HFFc6 (cell line): ENCODE data around the gene KBTBD8. TPM values are rescaled to one million over a fixed set of nuclear protein-coding genes. Genes with fewer than 3 reads are reported as not detected.

ENCODE experiments used
- DNase-seq: peaks from one replicate; pipeline ENCODE4 v3.0.0-alpha.2; 2018
- H3K27ac Mint-ChIP-seq: 2 replicates; pipeline ENCODE4 v1.8.0; 2020; ENCODE audit warnings: mild to moderate bottlenecking, mixed read lengths
- H3K27me3 Mint-ChIP-seq: 2 replicates; pipeline ENCODE4 v1.8.0; 2021; ENCODE audit warnings: mild to moderate bottlenecking, moderate library complexity, mixed read lengths; ENCODE audit not compliant: insufficient read depth
- H3K36me3 Mint-ChIP-seq: 2 replicates; pipeline ENCODE4 v1.8.0; 2021; ENCODE audit warnings: low read depth, mixed read lengths
- H3K4me1 Mint-ChIP-seq: 2 replicates; pipeline ENCODE4 v1.8.0; 2020; ENCODE audit warnings: low read depth, mixed read lengths
- H3K4me3 Mint-ChIP-seq: 2 replicates; pipeline ENCODE4 v1.8.0; 2020; ENCODE audit warnings: mild to moderate bottlenecking, moderate library complexity, mixed read lengths
- H3K9me3 Mint-ChIP-seq: 2 replicates; pipeline ENCODE4 v1.8.0; 2020; ENCODE audit warnings: mild to moderate bottlenecking, mixed read lengths
- CTCF ChIP-seq: fragments of 200-600 bp; sonication (generic); IDR thresholded peaks from 2 replicates; pipeline ENCODE4 v1.5.0; 2021; ENCODE audit warnings: antibody characterized with exemption, mild to moderate bottlenecking
- total RNA-seq, 6 experiments: library from RNA; stranded (reverse); fragmentation: NEBNext Ultra II Directional; extraction: Animal tissue kit (Norgen Biotek cat#: 25700); gene quantifications; 2 replicates in 1 of 6; 3 replicates in 5 of 6; pipeline ENCODE4 v1.2.3, GENCODE V29; 2021

The KBTBD8 gene
- total RNA-seq, 6 experiments from 2014 or later, result 1.3 to 2.4 (median 1.7) TPM

GRCh38 chr3:66996696-66997095, 1.4 kb upstream of the KBTBD8 start:
- TF ChIP-seq CTCF, result no peak
- no peak overlapping the region for H3K27ac Mint-ChIP-seq
- peaks cover 4% of the 10 kb centered on the region; the same call in 1 of the 2 replicates for H3K27me3 Mint-ChIP-seq
- peaks cover 28% of the 10 kb centered on the region for H3K4me1 Mint-ChIP-seq
- no peak overlapping the region for H3K4me3 Mint-ChIP-seq
- H3K36me3 Mint-ChIP-seq, result no peaks in the 10 kb centered on the region
- no peaks in the 10 kb centered on the region for H3K9me3 Mint-ChIP-seq
- DNase-seq, result no peak

GRCh38 chr3:66997560-66998112, 471 bp upstream of the KBTBD8 start:
- Mint-ChIP-seq H3K27me3 (peaks cover 4% of the 10 kb centered on the region; the same call in 1 of the 2 replicates), H3K36me3 (no peaks in the 10 kb centered on the region), H3K27ac (peak overlapping the region; percentile 87), H3K9me3 (no peaks in the 10 kb centered on the region), H3K4me1 (peaks cover 26% of the 10 kb centered on the region), H3K4me3 (peak overlapping the region; percentile 92)
- DNase-seq, result no peak
- TF ChIP-seq CTCF, result no peak

DNA sequence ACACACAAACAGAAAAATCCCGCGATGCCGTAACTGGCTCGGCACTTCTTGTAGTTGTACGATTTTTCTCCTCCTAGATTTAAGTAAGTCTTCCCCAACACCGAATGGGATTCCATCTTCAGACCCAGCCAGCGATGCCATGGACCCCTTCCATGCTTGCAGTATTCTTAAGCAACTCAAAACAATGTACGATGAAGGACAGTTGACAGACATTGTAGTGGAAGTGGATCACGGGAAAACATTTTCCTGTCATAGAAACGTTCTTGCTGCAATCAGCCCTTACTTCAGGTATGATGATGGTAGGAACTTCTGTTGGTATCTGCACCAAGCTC, 763 bp downstream of the KBTBD8 start:
- Mint-ChIP-seq H3K4me3 (peak overlapping the region; percentile 92), H3K4me1 (peaks cover 26% of the 10 kb centered on the region), H3K27ac (peak overlapping the region; percentile 60), H3K9me3 (no peaks in the 10 kb centered on the region), H3K36me3 (peaks cover 9% of the 10 kb centered on the region), H3K27me3 (no peaks in the 10 kb centered on the region; the same call in 1 of the 2 replicates)
- no peak for TF ChIP-seq CTCF
- no peak for DNase-seq

GRCh38 chr3:67000009-67000408, 1.9 kb downstream of the KBTBD8 start:
- Mint-ChIP-seq H3K9me3 (no peaks in the 10 kb centered on the region), H3K36me3 (peaks cover 13% of the 10 kb centered on the region), H3K27ac (no peak overlapping the region), H3K4me1 (peaks cover 26% of the 10 kb centered on the region), H3K4me3 (no peak overlapping the region), H3K27me3 (no peaks in the 10 kb centered on the region)
- no peak for TF ChIP-seq CTCF
- peak; percentile 68 for DNase-seq

DNA sequence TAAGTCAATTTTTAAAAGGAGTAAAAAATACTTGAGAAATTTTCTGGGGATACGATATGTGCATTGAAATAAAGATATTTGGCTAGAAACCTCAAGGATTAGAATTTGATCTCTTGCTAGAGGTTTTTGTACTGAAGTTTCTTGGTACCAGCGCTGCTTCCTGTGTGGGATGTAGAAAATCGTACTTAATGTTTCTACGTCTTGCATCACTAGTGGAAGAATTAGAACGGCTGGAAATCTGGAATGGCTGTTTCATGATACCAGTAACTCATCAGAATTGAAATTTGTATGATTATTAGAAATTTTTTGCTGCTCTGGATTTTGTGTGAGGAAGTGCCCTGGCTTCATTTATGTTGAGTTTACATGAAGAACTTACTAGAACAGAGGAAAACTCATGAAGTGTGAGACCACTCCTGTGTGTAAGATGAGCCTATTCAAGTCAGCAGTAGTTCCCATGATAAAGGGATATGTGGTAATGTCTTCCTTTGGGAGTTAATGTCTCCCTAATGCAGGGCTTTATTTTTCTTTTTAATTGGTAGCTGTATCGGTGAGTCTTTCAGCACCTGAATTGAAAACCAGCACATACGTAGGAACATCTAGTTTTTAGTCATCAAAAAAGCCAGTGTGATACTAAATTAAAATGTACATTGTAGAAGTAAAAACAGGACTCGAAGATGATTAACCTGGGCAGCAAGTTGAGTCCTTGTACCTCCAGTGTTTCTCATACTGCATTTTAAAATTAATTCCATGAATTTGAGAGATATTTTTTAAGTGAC, 3.2 kb downstream of the KBTBD8 start:
- no peak for TF ChIP-seq CTCF
- H3K4me1 Mint-ChIP-seq, result peaks cover 33% of the 10 kb centered on the region
- DNase-seq, result no peak
- no peak overlapping the region for H3K4me3 Mint-ChIP-seq
- H3K9me3 Mint-ChIP-seq, result no peaks in the 10 kb centered on the region
- peaks cover 13% of the 10 kb centered on the region for H3K36me3 Mint-ChIP-seq
- H3K27ac Mint-ChIP-seq, result no peak overlapping the region
- H3K27me3 Mint-ChIP-seq, result no peaks in the 10 kb centered on the region
